ENCODE data around the gene TMEM229A.
"Not testable (repeated sequence)": the region's sequence is repeated elsewhere in the genome, so short reads cannot be mapped to it uniquely, and the experiment has no call there.

TMEM229A gene

GRCh38 chr7:124032369-124033094 lies at the start of gene TMEM229A:
TMEM229A (minus strand) TSS chr7:124033067; CDS start chr7:124033003, 64 bp downstream.
- no peak for DNase-seq (ENCODE audit: low read depth in 2 of 2)

GRCh38 chr7:124082234-124082633 lies 49.4 kb upstream of the TMEM229A start:
- not testable (repeated sequence) for DNase-seq (ENCODE audit: low read depth in 2 of 2)

DNA sequence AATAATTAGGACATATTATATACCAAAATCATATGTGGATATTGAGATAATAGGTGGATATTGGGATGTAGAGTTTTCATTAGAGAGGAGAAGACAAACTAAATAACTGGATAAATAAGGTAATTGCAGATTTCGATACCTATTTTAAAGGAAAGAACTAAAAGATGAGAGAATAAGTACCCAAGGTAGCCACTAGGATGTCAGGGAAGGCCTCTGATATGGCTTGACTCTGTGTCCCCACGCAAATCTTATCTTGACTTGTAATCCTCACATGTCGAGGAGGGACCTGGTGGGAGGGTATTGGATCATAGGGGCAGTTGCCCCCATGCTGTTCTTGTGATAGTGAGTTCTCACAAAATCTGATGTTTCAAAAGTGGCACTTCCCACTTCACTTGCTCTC lies 44.7 kb upstream of the TMEM229A start:
- DNase-seq (ENCODE audit: low read depth in 2 of 2), result no peak

- no peak for DNase-seq (ENCODE audit: low read depth in 2 of 2)
These were observed 44.0 kb upstream of the TMEM229A start for GRCh38 chr7:124076841-124077240.

DNA sequence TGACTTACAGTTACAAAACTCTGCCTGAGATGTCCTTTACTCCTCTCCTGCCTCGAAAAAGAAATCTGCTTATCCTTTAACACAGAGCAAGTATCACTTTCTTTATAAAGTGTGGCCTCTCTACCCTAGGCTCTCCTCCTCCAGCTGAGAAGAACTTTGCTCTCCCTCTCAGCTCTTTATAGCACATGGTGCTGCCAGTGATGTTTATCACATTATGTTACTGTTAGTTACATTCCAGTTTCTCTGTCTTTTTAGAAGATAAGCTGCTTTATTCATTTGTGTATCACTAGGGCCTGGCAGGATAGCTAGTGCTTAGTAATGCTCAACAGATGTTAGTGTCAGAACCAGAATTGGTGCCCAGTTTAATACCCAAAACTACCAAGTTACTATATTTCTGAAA lies 41.1 kb upstream of the TMEM229A start:
- DNase-seq (ENCODE audit: low read depth in 2 of 2), result no peak

GRCh38 chr7:124073310-124073645 lies 40.4 kb upstream of the TMEM229A start:
- no peak for DNase-seq (ENCODE audit: low read depth in 2 of 2)

GRCh38 chr7:124072603-124073309 lies 39.9 kb upstream of the TMEM229A start:
- no peak for DNase-seq (ENCODE audit: low read depth in 2 of 2)

DNA sequence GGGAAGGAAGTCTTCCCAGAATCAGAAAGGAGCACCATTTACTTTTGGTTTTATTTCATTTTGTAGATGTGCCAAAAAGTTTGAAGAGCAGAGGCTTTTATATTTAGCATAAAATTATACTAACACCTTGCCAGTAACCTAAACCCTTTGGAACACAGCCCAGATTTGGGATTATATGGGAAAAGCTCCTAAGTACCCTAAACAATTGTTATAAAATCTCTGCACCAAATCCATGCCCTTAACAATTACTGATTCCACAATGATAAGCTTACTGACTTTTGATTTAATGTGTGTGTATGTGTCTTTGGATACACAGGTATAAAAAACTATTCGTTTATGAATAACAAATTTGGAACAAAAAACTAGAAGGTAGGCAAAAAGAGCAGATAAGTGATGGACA lies 39.0 kb upstream of the TMEM229A start:
- DNase-seq (ENCODE audit: low read depth in 2 of 2), result no peak

DNA sequence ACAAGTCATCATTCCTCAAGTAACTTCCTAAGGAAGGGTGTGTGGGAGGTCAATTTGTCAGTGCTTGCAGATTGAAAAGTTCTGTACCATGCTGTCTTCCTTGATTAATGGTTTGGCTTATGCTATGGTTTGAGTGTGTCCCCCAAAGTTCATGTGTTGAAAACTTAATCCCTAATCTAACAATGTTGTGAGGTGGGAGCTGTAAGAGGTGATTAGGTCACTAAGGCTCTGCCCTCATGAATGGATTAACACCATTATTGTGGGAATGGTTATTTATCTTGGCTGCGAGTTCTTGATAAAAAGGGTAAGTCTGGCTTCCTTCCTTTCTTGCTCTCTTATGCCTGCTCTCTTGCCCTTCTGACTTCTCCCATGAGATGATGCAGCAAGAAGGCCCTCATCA lies 29.3 kb upstream of the TMEM229A start:
- DNase-seq (ENCODE audit: low read depth in 2 of 2), result no peak

GRCh38 chr7:124060528-124060927 lies 27.7 kb upstream of the TMEM229A start:
- no peak for DNase-seq (ENCODE audit: low read depth in 2 of 2)

DNA sequence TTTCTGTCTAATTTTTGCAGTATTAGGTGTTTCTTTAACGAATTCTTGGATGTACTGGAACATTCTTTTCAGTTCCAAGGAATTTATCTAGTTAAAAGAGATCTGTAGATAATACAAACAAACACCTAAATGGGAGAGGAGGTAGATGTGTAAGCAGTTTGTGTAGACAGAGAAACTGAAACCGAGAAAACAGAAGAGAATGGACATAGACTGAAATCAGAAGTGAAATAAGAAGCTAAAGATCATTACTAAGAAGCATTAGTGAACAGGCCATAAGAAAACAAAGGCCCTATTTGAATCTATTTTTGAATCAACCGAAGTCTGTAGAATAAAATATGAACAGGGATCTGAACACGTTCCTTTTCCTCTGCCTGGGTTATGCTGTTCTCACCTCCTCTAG lies 26.5 kb upstream of the TMEM229A start:
- DNase-seq (ENCODE audit: low read depth in 2 of 2), result no peak

DNA sequence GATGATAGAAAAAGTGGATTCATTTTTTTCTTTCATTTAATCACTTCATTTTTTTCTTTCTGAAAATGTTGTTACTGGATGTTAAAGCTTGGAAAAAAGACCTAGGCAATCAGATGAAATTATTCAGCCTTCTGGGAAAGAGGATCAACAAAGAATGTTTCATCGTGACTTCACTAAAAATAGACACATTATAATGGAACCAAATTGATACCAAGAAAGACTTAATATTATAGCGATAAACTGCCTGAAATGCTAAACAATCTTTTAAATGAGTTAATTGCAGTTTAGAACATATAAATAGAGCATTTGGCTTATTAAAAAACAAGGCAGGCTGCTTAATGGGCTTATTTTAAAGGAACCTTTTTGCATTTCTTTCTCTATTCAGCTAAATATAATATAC lies 25.6 kb upstream of the TMEM229A start:
- DNase-seq (ENCODE audit: low read depth in 2 of 2), result no peak

DNA sequence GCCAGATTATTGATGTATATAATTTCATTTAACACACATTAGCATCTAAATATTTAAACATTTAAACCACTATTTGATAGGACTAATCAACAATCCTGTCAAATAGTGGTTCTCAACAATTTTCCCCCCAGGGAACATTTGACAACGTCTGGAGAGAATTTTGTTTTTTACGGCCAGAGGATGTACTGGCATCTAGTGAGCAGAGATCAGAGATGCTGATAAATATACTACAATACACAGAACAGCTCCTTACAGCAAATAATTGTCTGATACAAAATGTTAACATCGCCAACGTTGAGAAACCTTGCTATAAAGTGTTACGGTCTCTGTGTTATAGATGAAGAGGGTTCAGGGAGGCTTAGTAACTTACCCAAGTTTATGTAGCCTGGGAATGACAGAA lies 25.0 kb upstream of the TMEM229A start:
- DNase-seq (ENCODE audit: low read depth in 2 of 2), result no peak

DNA sequence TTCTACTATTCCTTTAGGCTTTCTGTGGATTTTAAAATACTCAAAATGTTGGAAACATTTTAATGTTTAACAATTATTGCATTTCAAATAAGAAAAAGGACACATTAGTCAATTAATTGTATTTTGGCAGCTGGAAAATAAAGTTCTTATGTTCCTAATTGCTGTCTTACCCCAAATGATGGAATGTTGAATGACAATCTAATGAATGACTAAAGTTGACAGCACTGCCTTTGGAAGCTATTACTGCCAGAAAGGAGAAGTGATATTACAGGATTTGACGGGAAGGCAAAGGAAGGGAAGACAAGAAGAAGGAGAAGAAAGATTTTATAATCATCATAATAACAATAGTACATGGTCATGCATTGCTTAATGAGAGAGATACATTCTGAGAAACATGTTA lies 23.4 kb upstream of the TMEM229A start:
- DNase-seq (ENCODE audit: low read depth in 2 of 2), result no peak

GRCh38 chr7:124051681-124052377 lies 19.0 kb upstream of the TMEM229A start:
- DNase-seq (ENCODE audit: low read depth in 2 of 2), result no peak

DNA sequence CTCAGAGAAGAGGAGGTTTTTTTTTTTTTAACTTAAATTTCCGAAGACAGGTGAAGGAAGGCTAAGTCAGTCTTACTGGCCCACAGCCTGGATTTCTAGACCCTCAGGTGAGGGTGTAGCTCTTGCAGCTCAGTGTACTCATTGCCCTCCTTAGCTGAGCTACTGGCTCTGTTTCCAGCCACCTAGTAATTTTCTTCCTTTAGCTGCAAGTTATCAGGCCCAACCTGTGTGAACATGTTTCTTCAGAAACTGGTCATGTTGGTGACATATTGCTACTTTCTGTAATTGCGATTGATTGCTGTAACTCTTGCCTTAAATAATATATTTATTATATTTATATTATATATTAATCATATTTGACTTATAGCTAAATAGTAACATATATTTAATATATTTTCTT lies 10.0 kb upstream of the TMEM229A start:
- no peak for DNase-seq (ENCODE audit: low read depth in 2 of 2)

GRCh38 chr7:124041439-124041838 lies 8.6 kb upstream of the TMEM229A start:
- no peak for DNase-seq (ENCODE audit: low read depth in 2 of 2)

- not testable (repeated sequence) for DNase-seq (ENCODE audit: low read depth in 2 of 2)
These were observed 5.0 kb upstream of the TMEM229A start for GRCh38 chr7:124037902-124038301.

DNA sequence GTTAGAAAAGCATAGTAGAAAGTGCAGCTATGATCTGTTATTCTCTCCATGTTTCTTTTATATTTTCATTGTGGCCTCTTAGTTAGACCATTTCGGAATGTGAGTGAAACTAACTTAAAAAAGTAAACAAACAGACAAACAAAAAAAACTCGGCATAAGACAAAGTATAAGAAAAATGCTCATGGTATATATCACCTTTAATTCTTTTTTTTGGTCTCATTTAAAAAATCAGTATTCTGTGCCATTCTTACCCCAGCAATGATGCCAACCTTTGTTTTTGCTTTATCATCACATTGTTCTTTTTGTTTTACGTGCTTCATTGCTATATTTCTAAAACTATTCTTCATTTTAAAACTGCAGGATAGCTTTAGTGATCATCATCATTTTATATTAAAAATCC lies 2.8 kb upstream of the TMEM229A start:
- DNase-seq (ENCODE audit: low read depth in 2 of 2), result no peak

- no peak for DNase-seq (ENCODE audit: low read depth in 2 of 2)
These were observed 1.9 kb upstream of the TMEM229A start for GRCh38 chr7:124034754-124035100.

DNA sequence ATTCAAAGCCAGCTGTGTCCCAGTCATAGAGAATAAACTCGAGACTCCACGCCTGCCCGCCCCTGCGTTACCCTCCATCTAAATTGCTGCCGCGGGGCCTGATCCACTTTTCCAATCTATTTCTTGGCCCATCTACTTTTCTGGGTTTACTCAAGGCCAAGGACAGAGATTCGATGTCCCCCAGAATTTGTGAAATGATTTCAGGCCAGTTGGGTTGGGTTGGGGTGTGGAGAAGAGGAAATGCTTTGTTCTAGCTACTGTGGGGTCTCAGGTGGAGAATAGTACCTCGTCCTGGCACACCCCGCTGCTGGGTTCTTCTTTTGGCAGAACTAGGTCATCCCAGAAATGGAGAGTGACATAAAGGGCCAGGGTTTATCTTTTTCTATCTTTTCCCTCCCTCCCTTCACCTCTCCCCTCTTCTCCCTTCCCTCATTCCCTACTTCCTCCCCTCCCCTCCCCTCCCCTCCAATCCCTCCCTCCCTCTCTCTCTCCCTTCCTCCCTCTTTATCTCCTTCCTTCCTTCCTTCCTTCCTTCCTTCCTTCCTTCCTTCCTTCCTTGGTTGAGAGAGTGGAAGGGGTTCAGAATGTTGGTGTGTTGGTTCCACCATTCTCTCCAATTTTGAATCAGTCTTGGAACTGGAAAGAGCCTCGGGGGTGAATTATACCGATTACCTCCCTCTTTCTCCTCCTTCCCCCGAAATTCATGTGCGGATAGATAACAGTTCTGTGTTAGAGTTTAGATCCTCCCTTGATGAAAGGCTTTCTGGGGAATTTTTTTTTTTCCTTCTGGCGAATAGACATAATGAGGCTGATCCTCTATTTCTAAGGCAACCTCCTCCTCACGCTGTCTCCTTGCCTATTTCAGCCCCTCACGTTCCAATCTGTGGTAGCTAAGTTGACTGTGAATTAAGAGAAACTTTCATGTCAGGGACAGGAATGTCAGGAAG lies 1.2 kb upstream of the TMEM229A start:
- DNase-seq (ENCODE audit: low read depth in 2 of 2), result no peak

All from stimulated activated CD4-positive, alpha-beta T cell treated with anti-CD3 and anti-CD28 coated beads, Interleukin-1b, Interleukin-23, amount 100 ng/mL, for 4 hours (primary cell).